GM12872 (cell line): Measurements from ENCODE around the gene EXO1.

ENCODE experiments used
- CTCF ChIP-seq: IDR thresholded peaks from 3 replicates; pipeline ENCODE4 v1.5.1; 2011; ENCODE audit warnings: low read depth, mild to moderate bottlenecking, low read length, moderate library complexity; ENCODE audit not compliant: insufficient read depth

EXO1 gene

GRCh38 chr1:241869022-241869421 lies 21.0 kb downstream of the EXO1 start:
- no peak for TF ChIP-seq CTCF

DNA sequence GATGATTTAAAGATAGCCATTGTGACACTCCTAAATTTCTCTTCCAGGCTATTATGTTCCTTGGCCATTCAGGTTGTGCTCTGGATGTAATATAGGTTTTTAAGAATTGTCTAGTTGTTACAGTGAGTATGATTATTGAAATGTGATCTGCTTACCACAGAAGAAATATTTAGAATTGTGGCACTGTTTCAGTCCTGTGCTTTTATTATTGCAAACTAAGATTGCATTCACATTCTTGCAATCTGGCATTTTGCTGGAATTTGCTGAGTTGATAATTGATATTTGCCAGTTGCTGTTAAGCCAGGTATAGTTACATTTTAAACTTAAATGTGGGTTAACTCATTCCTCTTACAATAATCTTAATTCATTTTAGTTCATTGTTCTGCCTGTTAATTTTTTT lies 22.3 kb downstream of the EXO1 start:
- no peak for TF ChIP-seq CTCF

DNA sequence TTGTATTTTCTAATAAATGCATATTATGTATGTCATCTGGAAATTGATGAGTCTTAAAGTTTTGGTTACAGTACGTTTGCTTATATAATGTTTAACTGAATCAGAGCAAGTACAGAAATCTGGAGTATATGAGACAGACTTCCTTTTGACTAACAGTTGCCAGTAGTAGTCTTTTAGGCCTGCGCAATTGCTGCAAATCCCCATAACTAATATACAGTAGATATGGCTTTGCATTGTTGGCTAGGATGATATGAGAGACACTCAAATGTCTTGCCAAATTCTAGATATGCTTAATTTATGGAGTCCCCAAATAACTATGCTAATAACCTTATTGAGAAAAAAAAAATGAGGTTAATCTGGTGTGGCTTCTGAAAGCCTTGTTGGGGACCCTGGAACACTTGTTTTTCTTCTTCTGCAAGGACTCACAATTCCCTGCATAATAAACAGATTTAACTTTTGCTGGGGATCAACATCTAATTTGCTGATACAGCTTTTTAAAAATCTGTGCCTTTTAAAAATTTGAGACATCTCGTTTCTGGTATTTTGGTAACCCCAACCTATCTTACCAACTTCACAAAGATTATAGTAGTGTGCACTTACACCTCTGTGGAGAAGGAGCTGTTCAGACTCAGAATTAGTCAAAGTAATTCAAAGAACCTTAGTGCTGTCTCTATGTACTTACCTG lies 22.9 kb downstream of the EXO1 start:
- no peak for TF ChIP-seq CTCF

DNA sequence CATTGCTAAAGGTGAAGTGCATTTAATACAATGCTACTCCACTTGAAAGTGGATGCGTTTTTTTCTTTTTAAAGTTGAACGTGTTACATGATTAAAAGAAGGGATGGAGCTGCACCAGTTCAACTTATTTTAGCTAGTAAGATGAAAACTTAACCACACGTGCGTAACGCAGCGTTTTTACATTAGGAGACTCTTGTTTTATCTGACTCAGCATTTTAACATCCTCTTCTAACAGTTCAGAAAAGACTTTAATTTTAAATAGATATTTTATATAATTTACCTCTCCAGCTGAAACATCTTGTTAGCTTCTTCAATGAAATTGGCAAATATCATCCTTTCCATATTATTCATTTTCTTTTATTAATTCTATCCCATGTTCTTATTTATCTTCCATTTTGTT lies 33.4 kb downstream of the EXO1 start:
- TF ChIP-seq CTCF = no peak

DNA sequence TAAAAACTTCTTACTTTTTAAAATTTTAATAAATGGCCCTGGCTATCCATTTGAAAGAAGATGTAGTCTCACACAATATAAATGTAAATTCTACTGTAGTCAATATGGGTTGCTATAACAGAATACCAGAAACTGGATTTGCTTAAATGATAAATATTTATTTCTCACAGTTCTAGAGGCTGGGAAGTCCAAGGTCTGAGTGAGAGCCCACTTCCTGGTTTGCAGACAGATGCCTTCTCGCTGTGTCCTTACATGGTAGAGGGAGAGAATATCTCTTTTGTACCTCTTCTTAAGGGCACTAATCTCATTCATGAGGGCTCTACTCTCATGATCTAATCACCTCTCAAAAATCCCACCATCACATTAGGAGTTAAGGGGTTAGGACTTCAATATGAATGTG lies 35.2 kb downstream of the EXO1 start:
- TF ChIP-seq CTCF = no peak

- no peak for TF ChIP-seq CTCF
Measured at GRCh38 chr1:241888232-241888631, 40.2 kb downstream of the EXO1 start.

- TF ChIP-seq CTCF = no peak
Measured at GRCh38 chr1:241891296-241891695, 43.3 kb downstream of the EXO1 start.
